Epithelial cell of proximal tubule (primary cell): ENCODE data around the gene NUBP1. TPM values are rescaled to one million over a fixed set of nuclear protein-coding genes. Genes with fewer than 3 reads are reported as not detected.

Experiments used
- DNase-seq: peaks from one replicate; pipeline ENCODE4 v3.0.0-alpha.2; 2011; ENCODE audit warnings: low read depth
- H3K4me3 ChIP-seq: 2 replicates; pipeline ENCODE4 v1.5.1; 2011; ENCODE audit warnings: low read depth, mild to moderate bottlenecking, low read length
- total RNA-seq: library from RNA; depleted of rRNA; stranded (reverse); fragments of >200 nt; gene quantifications from 2 replicates; pipeline ENCODE4 v1.2.3, GENCODE V29; 2015
- TF ChIP-seq, protein P1 (sequence below): conservative IDR thresholded peaks from 2 replicates; pipeline ENCODE4 v1.5.1; 2012; ENCODE audit warnings: low read depth, mild to moderate bottlenecking, low read length

NUBP1 gene
- total RNA-seq, 1 donor from 2014 or later: 44.2 TPM

DNA sequence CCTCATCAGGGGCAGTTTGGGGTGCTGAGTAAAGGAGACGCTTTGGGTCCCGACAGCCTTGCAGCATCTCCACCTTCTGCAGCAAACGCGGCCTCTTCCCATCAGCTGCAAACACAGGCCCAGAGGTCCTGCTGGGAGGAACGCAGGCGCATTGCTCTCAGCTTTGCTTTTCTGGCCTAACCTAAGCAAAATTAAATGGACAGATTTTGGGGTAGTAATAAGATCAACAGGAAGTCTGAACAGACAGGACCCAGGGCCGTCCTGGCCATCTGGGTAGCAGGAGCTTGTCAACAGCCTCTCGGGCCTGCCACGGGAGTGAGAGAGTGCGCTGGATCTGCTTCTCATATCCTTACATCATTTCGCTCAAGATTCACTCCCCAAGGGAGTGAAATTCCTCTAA, 7.2 kb downstream of the NUBP1 start:
- DNase-seq: no peak
- H3K4me3 ChIP-seq: no peak overlapping the region
- TF ChIP-seq, protein P1, sequence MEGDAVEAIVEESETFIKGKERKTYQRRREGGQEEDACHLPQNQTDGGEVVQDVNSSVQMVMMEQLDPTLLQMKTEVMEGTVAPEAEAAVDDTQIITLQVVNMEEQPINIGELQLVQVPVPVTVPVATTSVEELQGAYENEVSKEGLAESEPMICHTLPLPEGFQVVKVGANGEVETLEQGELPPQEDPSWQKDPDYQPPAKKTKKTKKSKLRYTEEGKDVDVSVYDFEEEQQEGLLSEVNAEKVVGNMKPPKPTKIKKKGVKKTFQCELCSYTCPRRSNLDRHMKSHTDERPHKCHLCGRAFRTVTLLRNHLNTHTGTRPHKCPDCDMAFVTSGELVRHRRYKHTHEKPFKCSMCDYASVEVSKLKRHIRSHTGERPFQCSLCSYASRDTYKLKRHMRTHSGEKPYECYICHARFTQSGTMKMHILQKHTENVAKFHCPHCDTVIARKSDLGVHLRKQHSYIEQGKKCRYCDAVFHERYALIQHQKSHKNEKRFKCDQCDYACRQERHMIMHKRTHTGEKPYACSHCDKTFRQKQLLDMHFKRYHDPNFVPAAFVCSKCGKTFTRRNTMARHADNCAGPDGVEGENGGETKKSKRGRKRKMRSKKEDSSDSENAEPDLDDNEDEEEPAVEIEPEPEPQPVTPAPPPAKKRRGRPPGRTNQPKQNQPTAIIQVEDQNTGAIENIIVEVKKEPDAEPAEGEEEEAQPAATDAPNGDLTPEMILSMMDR: no peak

DNA sequence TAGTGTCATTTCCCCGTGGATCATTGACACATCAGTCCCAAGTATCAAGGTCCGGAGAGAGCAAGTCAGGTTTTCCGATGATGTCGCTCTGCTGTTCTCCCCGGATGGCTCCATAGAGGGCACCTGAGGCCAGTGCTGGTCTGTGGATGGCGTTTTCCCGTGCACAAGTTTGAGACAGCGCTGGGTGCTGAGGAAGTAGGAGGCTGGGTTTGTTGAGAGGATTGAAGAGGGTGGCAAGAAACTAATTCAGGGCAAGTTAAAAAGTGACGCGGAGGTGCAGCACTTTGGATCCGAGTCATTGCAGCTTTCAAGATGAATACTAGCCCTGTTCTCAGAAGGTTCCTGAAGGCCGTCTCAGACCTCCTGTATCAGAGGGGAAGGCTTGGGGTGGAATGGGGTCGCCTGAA, 7.7 kb downstream of the NUBP1 start:
- TF ChIP-seq, protein P1: no peak
- no peak overlapping the region for H3K4me3 ChIP-seq
- DNase-seq: no peak

DNA sequence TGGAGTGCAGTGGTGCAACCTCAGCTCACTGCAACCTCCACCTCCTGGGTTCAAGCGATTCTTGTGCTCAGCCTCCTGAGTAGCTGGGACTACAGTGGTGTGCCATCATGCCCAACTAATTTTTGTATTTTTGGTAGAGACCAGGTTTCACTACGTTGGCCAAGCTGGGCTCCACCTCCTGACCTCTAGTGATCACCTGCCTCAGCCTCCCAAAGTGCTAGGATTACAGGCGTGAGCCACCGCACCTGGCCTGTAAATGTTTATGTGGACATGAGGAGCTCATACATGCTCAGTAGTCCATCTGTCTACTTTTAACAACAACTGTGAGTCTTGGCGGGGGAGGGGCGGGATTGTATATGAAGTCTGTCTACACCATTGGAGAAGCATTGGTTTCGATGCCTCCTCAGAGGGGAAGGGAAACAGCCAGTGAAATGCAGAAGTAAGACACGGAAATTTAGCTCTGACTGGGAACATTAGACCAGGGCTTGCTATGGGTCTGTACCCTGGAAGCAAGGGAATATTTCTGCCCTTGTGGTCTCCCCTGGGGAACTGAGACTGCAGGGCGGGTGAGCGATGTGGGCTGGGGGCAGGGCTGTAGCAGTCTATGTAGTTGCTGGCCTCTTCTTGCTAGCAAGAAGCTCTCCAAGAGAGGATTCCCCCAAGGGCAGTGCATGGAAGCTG, 9.3 kb downstream of the NUBP1 start:
- no peak for DNase-seq
- TF ChIP-seq, protein P1: no peak
- no peak overlapping the region for H3K4me3 ChIP-seq

DNA sequence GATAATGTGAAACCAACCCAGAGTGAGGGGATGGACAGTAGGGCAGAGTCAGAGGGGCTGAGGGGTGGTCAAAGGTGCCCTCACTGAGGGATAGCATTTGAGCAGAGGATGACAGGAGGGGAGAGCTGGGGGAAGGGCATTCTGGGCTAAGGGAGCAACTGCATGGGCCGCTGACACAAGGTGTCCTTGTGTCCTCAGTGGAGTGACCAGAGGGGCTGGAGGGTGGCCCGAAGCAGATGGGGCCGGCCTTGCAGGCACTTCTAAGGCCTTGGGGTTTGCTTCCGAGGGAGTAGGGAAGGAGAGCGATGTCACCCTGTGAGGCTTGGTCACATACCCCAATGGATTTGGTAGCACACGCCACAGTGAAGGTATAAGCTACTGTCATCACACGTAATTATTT, 10.0 kb downstream of the NUBP1 start:
- no peak for DNase-seq
- no peak overlapping the region for H3K4me3 ChIP-seq
- TF ChIP-seq, protein P1: no peak

DNA sequence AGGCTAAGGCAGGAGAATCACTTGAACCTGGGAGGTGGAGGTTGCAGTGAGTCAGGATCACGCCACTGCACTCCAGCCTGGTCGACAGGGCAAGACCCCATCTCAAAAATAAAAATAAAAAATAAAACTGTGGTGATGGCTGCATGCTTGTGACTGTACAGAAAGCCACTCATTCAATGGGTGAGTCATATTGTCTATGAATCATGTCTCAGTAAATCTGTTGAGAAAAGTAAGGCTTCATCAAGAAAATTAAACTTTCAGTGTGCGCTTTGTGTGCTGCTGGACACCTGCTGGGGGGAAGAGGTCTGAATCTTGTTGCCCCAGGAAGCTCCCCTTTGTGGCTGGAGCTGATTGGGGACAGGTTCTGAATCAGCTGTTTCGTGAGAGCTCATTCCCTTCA, 11.3 kb downstream of the NUBP1 start:
- DNase-seq: no peak
- no peak overlapping the region for H3K4me3 ChIP-seq
- TF ChIP-seq, protein P1: no peak

DNA sequence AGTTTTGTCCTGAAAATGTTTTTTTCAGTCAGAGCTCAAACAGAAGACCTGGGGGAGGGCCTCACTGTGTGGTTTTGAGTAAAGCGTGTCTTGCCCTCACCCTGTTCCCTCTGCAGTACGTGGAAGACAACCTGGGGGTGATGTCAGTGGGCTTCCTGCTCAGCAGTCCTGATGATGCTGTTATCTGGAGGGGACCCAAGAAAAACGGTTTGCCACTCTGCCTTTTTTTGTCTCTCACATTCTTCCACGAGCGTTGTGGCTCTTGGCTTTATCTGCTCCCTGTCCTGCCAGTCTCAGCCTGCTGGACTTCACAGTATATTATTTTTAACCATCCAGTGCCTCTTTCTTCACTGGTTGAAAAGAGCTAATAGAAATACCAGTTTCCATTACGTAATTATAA, 12.9 kb downstream of the NUBP1 start:
- DNase-seq: no peak
- TF ChIP-seq, protein P1: no peak
- no peak overlapping the region for H3K4me3 ChIP-seq

DNA sequence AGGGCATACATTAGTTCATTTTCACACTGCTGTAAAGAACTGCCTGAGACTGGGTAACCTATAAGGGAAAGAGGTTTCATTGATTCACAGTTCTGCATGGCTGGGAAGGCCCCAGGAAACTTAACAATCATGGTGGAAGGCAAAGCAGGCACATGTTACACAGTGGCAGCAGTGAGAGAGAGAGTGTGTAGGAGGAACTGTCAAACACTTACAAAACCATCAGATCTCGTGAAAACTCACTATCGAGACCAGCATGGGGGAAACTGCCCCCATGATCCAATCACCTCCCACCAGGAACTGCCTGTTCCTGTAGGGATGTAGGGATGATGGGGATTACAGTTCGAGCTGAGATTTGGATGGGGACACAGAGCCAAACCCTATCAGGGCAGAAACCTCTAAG, 17.2 kb downstream of the NUBP1 start:
- no peak overlapping the region for H3K4me3 ChIP-seq
- no peak for DNase-seq
- TF ChIP-seq, protein P1: no peak
